HEK293 (cell line): ENCODE data around the gene CDK19.

Experiments
- ATF2 ChIP-seq: fragments of 450-650 bp; formaldehyde crosslinking; IDR thresholded peaks from 2 replicates; pipeline ENCODE4 v1.5.1; 2016; ENCODE audit warnings: missing biosample characterization, missing genetic modification characterization, low read depth
- CTCF ChIP-seq: fragments of 450-650 bp; formaldehyde crosslinking; IDR thresholded peaks from 2 replicates; pipeline ENCODE4 v1.5.1; 2016; ENCODE audit warnings: missing biosample characterization, missing genetic modification characterization
- FEZF1 ChIP-seq: fragments of 450-650 bp; formaldehyde crosslinking; IDR thresholded peaks from 2 replicates; pipeline ENCODE4 v1.5.1; 2016; ENCODE audit warnings: missing biosample characterization, missing genetic modification characterization
- ZEB2 ChIP-seq: fragments of 450-650 bp; formaldehyde crosslinking; IDR thresholded peaks from 2 replicates; pipeline ENCODE4 v1.5.1; 2016; ENCODE audit warnings: missing biosample characterization, missing genetic modification characterization
- ZNF184 ChIP-seq: fragments of 450-650 bp; IDR thresholded peaks from 2 replicates; pipeline ENCODE4 v1.5.1; 2018; ENCODE audit warnings: missing biosample characterization, mild to moderate bottlenecking, missing genetic modification characterization
- ZNF302 ChIP-seq: fragments of 450-650 bp; formaldehyde crosslinking; IDR thresholded peaks from 2 replicates; pipeline ENCODE4 v1.5.1; 2016; ENCODE audit warnings: missing biosample characterization, missing genetic modification characterization, low read depth
- ZNF341 ChIP-seq: fragments of 450-650 bp; formaldehyde crosslinking; IDR thresholded peaks from 2 replicates; pipeline ENCODE4; 2016; ENCODE audit warnings: low read depth, missing biosample characterization, missing genetic modification characterization
- ZNF473 ChIP-seq: fragments of 450-650 bp; formaldehyde crosslinking; IDR thresholded peaks from 2 replicates; pipeline ENCODE4 v1.5.1; 2017; ENCODE audit warnings: missing biosample characterization, missing genetic modification characterization
- ZNF488 ChIP-seq: fragments of 450-650 bp; formaldehyde crosslinking; IDR thresholded peaks from 2 replicates; pipeline ENCODE4 v1.5.1; 2016; ENCODE audit warnings: missing biosample characterization, missing genetic modification characterization
- ZNF621 ChIP-seq: fragments of 450-650 bp; formaldehyde crosslinking; IDR thresholded peaks from 2 replicates; pipeline ENCODE4 v1.5.1; 2017; ENCODE audit warnings: missing biosample characterization, missing genetic modification characterization
- ZNF658 ChIP-seq: fragments of 450-650 bp; formaldehyde crosslinking; IDR thresholded peaks from 2 replicates; pipeline ENCODE4; 2016; ENCODE audit warnings: missing biosample characterization, missing genetic modification characterization
- TF ChIP-seq, protein P1 (sequence below): fragments of 450-650 bp; formaldehyde crosslinking; IDR thresholded peaks from 2 replicates; pipeline ENCODE4 v1.5.1; 2016; ENCODE audit warnings: missing biosample characterization, missing genetic modification characterization
- TF ChIP-seq, protein P2 (sequence below): fragments of 450-650 bp; IDR thresholded peaks from 2 replicates; pipeline ENCODE4 v1.5.1; 2018; ENCODE audit warnings: missing biosample characterization, mild to moderate bottlenecking, missing genetic modification characterization

DNA sequence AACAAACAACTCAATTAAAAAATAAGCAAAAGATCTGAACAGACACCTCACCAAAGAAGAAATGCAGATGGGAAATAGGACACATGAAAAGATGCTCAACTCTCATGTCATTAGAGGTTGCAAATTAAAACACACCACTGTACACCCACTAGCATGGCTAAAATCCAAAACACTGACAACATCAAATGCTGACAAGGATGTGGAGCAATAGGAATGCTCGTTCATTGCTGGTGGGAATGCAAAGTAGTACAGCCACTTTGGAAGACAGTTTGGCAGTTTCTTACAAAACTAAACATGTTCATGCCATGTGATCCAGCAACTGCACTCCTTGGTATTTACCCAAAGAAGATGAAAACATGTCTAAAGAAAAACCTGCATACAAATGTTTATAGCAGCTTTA lies 47.2 kb downstream of the CDK19 start:
- TF ChIP-seq ZNF488 (tag by site-specific recombination) (no peak), ZNF621 (tag by site-specific recombination) (no peak), FEZF1 (tag by site-specific recombination) (no peak), ZNF658 (tag by site-specific recombination) (no peak), ZNF302 (tag by site-specific recombination) (no peak), CTCF (tag by site-specific recombination) (no peak), ZNF341 (tag by site-specific recombination) (no peak), ATF2 (tag by site-specific recombination) (no peak), ZNF184 (tag by site-specific recombination) (no peak), ZNF473 (tag by site-specific recombination) (no peak), ZEB2 (tag by site-specific recombination) (no peak)
- TF ChIP-seq, protein P1, sequence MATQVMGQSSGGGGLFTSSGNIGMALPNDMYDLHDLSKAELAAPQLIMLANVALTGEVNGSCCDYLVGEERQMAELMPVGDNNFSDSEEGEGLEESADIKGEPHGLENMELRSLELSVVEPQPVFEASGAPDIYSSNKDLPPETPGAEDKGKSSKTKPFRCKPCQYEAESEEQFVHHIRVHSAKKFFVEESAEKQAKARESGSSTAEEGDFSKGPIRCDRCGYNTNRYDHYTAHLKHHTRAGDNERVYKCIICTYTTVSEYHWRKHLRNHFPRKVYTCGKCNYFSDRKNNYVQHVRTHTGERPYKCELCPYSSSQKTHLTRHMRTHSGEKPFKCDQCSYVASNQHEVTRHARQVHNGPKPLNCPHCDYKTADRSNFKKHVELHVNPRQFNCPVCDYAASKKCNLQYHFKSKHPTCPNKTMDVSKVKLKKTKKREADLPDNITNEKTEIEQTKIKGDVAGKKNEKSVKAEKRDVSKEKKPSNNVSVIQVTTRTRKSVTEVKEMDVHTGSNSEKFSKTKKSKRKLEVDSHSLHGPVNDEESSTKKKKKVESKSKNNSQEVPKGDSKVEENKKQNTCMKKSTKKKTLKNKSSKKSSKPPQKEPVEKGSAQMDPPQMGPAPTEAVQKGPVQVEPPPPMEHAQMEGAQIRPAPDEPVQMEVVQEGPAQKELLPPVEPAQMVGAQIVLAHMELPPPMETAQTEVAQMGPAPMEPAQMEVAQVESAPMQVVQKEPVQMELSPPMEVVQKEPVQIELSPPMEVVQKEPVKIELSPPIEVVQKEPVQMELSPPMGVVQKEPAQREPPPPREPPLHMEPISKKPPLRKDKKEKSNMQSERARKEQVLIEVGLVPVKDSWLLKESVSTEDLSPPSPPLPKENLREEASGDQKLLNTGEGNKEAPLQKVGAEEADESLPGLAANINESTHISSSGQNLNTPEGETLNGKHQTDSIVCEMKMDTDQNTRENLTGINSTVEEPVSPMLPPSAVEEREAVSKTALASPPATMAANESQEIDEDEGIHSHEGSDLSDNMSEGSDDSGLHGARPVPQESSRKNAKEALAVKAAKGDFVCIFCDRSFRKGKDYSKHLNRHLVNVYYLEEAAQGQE, result no peak
- TF ChIP-seq, protein P2, sequence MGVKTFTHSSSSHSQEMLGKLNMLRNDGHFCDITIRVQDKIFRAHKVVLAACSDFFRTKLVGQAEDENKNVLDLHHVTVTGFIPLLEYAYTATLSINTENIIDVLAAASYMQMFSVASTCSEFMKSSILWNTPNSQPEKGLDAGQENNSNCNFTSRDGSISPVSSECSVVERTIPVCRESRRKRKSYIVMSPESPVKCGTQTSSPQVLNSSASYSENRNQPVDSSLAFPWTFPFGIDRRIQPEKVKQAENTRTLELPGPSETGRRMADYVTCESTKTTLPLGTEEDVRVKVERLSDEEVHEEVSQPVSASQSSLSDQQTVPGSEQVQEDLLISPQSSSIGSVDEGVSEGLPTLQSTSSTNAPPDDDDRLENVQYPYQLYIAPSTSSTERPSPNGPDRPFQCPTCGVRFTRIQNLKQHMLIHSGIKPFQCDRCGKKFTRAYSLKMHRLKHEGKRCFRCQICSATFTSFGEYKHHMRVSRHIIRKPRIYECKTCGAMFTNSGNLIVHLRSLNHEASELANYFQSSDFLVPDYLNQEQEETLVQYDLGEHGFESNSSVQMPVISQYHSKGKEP (tag by site-specific recombination), result no peak
